ENCODE data around the gene DDN.

The DDN gene

DNA sequence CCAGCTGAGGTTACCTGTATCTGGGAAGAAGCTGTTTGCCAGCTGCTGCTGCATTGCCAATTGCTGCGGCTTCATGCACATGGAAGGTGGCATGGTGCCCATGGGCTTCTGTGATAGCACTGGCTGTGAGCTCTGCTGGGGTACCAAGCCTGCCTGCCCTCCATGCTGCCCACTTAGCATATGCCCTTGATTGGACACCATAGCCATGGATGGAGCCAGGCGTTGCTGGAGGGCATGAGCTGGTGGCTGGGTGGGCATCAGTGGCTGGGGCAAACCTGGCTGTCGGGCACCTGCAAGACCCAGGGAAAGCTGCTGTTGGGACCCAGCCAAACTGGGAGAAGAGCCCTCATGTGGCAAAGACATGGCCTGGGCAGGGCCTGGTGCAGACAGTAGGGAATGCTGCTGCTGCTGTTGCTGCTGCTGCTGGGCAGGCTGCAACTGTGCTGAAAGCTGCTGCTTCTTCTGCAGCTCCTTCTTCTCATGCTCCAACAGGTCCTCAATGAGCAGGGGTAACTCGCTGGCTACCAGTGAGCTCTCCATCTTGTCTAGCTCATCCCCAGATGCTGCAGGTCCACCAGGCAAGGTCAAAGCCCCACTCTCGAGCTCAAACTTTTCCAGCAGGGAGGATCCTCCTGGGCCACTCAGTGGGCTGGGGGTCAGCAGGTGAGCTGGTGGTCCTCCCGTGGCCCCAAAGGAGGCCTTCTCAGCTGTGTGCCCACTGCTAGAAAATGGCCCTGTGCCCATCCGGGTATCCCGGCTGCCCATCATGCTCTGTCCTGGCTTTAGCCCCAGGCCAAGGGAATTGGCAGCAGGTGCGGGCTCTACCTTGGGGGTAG, 38.2 kb upstream of the DDN start:
- no peak overlapping the region for H3K4me3 ChIP-seq (ENCODE audit: low read length)
- DNase-seq (ENCODE audit: low read depth) = no peak
- TF ChIP-seq, protein P1, sequence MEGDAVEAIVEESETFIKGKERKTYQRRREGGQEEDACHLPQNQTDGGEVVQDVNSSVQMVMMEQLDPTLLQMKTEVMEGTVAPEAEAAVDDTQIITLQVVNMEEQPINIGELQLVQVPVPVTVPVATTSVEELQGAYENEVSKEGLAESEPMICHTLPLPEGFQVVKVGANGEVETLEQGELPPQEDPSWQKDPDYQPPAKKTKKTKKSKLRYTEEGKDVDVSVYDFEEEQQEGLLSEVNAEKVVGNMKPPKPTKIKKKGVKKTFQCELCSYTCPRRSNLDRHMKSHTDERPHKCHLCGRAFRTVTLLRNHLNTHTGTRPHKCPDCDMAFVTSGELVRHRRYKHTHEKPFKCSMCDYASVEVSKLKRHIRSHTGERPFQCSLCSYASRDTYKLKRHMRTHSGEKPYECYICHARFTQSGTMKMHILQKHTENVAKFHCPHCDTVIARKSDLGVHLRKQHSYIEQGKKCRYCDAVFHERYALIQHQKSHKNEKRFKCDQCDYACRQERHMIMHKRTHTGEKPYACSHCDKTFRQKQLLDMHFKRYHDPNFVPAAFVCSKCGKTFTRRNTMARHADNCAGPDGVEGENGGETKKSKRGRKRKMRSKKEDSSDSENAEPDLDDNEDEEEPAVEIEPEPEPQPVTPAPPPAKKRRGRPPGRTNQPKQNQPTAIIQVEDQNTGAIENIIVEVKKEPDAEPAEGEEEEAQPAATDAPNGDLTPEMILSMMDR (conservative IDR thresholded peaks at IDR 0.05; ENCODE audit: low read length) = no peak

DNA sequence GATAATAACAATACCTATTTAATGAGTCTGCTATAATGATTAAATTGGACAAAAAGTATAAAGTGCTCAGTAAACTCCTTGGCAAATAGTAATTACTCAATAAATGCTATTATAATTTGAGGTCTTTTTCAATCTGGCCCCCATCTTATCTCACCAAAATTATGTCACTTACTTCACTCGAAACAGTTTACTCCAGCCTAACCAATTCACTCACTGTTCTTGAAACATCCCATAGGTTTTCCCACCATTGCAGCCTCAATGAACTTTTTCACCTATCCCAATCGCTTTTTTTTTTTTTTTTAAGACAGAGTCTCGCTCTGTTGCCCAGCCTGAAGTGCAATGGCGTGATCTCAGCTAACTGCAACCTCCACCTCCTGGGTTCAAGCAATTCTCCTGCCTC, 36.9 kb upstream of the DDN start:
- H3K4me3 ChIP-seq (ENCODE audit: low read length) = no peak overlapping the region
- TF ChIP-seq, protein P1 (conservative IDR thresholded peaks at IDR 0.05; ENCODE audit: low read length) = no peak
- DNase-seq (ENCODE audit: low read depth) = no peak

DNA sequence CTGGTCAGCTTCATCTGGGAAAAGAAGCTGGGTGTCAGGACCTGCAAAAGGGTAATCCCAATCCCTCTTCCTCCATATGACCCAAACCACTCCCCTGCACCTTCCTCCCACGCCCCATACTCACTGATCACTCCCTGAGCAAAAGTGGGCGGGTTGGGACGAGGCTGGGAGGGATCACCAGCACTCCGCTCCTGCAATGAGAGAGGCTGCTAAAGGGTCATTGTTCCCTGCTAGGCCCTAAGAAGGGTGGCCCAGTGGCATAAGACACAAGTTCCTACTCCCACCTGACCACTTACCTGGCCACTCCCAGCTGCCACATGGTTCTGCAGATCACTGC, 35.1 kb upstream of the DDN start:
- no peak overlapping the region for H3K4me3 ChIP-seq (ENCODE audit: low read length)
- DNase-seq (ENCODE audit: low read depth) = no peak
- TF ChIP-seq, protein P1 (conservative IDR thresholded peaks at IDR 0.05; ENCODE audit: low read length) = no peak

DNA sequence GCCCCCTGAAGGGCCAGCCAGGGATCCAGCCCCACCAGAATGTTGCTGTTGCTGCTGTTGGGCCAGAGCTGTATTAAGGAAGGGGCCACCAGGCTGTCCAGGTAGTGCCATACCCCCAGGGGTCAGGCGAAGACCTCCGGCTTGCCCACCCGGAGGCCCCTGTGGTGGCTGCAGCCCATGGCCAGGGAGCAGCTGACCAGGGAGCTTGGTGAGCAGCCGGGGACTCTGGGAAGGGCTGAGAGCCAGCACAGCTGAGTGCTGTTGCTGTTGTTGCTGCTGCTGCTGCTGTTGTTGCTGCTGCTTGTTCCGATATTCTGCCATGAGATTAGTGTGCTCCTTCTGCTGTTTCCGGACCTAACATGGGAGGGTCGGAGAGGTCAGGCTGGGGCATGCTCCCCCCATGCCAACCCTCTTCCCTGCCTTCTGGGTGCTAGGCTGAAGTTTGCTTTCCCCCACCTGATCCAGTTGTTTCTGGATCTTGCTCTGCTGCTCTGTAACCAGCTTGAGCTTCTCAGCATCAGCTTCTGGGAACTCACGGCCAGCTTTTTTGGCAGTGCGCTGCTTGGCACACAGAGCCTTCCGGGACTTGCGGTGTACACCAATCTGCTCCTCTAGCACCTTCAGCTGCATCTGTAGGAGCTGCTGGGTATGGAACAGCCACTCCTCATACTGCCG, 34.6 kb upstream of the DDN start:
- TF ChIP-seq, protein P1 (conservative IDR thresholded peaks at IDR 0.05; ENCODE audit: low read length) = no peak
- no peak for DNase-seq (ENCODE audit: low read depth)
- no peak overlapping the region for H3K4me3 ChIP-seq (ENCODE audit: low read length)

DNA sequence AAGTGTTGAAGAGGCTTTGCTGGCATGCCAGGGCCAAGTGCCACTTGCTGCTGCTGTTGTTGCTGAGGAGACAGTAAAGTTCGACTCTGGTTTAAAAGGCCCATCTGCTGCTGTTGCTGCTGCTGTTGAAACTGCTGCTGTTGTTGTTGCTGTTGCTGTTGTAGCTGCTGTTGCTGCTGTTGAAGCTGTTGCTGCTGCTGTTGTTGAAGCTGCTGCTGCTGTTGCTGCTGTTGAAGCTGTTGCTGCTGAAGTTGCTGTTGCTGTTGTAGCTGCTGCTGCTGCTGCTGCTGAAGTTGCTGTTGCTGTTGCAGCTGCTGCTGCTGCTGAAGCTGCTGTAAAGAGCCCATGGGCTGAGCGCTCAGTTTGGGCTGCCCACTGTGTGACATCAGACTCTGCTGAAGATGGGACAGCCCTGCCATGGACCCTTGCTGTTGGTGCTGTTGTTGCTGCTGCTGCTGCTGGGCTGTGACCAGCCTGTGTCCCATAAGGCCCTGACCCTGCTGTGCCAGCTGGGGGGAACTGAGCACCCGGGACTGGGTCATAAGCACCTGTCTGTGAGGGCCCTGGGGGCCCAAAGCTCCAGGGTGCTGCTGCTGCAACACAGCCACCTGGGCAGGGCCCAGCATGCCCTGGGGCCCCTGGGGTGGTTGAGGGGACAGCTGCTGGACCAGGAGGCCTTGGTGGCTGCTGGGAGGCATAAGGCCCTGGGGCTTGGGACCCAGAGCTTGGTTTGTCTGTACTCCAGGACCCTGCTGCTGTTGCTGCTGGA, 33.7 kb upstream of the DDN start:
- no peak for DNase-seq (ENCODE audit: low read depth)
- no peak overlapping the region for H3K4me3 ChIP-seq (ENCODE audit: low read length)
- TF ChIP-seq, protein P1 (conservative IDR thresholded peaks at IDR 0.05; ENCODE audit: low read length) = no peak

DNA sequence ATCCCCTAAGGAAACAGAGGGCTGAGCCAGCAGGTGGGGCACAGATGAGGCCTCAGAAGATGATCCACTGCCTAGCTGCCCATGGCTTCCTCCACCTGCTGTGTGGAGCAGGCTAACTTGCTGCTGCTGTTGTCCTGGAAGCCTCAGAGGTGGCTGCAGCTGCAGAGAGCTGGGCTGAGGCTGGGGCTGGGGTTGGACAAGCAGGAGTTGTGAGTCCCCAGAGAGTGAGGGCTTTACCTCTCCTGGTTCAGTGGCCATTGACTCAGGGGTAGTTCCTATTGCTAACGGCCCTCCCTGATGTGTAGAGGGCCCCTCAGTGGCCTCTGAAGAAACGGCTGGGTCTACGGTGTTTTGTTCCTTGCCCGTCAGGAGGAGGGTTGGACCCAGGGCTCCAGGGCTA, 33.1 kb upstream of the DDN start:
- TF ChIP-seq, protein P1 (conservative IDR thresholded peaks at IDR 0.05; ENCODE audit: low read length) = no peak
- DNase-seq (ENCODE audit: low read depth) = no peak
- H3K4me3 ChIP-seq (ENCODE audit: low read length) = no peak overlapping the region

Data from AG10803 (cell line).